Stomach (tissue), 4 donors: Measurements from ENCODE around the gene SPAAR.

Experiments
- EP300 ChIP-seq: sonication (generic); formaldehyde crosslinking; IDR thresholded peaks from one replicate; pipeline ENCODE4 v1.6.1; 2017; ENCODE audit warnings: antibody characterized with exemption
- POLR2A ChIP-seq, 4 donors: fragments of 450-650 bp; IDR thresholded peaks; one replicate each; pipeline ENCODE4 v1.6.1; 2016; ENCODE audit warnings: antibody characterized with exemption in 4 of 4, control low read depth in 2 of 4, mild to moderate bottlenecking in 1 of 4, moderate library complexity in 1 of 4
- TF ChIP-seq, protein P1 (sequence below), 7 experiments: fragments of 450-650 bp in 4 of 7; fragments of 200-600 bp in 3 of 7; sonication (generic) in 3 of 7; IDR thresholded peaks; one replicate each; pipeline ENCODE4 v1.5.1; 2016 to 2019; ENCODE audit warnings: antibody characterized with exemption in 7 of 7, control low read depth in 2 of 7, mild to moderate bottlenecking in 1 of 7

DNA sequence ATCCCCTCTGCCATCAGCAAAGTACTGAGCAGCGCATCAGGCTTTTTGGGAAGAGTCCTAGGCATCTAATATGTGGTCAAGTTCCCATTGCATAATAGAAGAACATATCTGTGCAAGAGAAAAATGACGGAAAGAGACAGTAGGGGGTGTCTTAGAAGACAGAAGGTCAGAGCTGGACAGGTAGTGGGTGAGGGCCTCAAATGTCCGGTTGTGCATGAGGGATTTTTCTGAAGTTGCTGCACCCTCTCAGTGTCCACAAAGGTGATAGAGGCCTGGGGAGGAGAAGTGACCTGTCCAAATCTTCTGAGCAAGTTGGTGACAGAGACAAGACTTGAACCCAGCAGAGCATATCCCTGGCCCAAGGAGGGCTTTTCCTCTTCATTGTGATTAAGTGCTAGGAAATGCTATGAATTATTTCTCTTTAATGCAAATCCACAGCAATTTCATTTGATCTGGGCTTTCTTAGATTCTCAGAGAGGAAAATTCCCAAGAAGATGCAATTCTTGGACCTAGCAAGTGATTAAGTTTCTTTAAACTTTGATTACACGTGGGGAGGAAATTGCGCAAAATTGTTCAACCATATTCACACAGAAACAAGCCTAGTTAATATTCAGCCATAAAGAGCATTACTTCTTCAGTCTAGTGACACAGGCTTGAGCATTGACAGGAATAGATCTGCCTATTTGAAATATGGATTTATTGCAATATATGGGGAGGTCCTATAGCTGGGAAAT is 49.0 kb downstream of the SPAAR start, which contains the start of gene OR2S2:
- TF ChIP-seq POLR2A (IDR thresholded peaks at IDR 0.05), result no peak
- no peak for TF ChIP-seq EP300
- TF ChIP-seq, protein P1, sequence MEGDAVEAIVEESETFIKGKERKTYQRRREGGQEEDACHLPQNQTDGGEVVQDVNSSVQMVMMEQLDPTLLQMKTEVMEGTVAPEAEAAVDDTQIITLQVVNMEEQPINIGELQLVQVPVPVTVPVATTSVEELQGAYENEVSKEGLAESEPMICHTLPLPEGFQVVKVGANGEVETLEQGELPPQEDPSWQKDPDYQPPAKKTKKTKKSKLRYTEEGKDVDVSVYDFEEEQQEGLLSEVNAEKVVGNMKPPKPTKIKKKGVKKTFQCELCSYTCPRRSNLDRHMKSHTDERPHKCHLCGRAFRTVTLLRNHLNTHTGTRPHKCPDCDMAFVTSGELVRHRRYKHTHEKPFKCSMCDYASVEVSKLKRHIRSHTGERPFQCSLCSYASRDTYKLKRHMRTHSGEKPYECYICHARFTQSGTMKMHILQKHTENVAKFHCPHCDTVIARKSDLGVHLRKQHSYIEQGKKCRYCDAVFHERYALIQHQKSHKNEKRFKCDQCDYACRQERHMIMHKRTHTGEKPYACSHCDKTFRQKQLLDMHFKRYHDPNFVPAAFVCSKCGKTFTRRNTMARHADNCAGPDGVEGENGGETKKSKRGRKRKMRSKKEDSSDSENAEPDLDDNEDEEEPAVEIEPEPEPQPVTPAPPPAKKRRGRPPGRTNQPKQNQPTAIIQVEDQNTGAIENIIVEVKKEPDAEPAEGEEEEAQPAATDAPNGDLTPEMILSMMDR (IDR thresholded peaks at IDR 0.05), result no peak
